ENCODE results near the gene ST7.
A peak's percentile ranks its signal among the peaks of the same experiment; 100 is the strongest.

The ST7 gene

DNA sequence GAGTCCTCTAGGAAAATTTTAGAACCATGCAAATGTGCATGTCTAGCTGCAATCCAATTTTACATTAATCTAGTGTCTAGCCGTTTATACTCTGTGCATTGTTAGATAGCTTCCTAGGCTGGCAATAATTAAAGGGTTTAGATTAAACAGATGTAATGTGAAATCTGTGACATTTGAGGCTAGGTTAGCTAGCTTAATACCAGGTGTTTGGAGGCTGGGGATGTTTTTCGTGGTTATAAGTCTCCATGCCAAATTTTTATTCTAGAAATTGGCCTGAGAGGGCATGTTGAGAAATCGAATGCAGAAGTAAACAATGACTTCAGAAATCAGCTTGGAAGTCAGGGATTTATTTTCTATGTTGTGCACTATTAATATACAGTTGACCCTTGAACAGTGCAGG, 94.2 kb downstream of the ST7 start:
- Histone ChIP-seq H3K27ac (no peak overlapping the region), H3K4me3 (no peak overlapping the region), H3K27me3 (no peaks in the 10 kb centered on the region)

GRCh38 chr7:117048114-117048866, 95.0 kb downstream of the ST7 start:
- Histone ChIP-seq H4K20me1 (no peaks in the 10 kb centered on the region), H3K4me3 (no peak overlapping the region), H3K9me3 (replicated peaks in 1 of 11) (peaks cover 0 to 9% (median 0%) of the 10 kb centered on the region in 11 experiments; a peak in 3 of 22 replicates), H3K27me3 (no peaks in the 10 kb centered on the region), H3K27ac (peak overlapping the region in 1 of 11 experiments; percentile 13; a peak in 1 of 22 replicates), H3K4me2 (peak overlapping the region; percentile 6 to 57 (median 44)), H3K36me3 (no peaks in the 10 kb centered on the region), H3K4me1 (peaks cover 9 to 29% (median 18%) of the 10 kb centered on the region in 10 experiments; a peak in 19 of 20 replicates), H3K9ac (no peak overlapping the region)
- TF ChIP-seq Cebpa-rat (IDR thresholded peaks at IDR 0.05) = no peak

More for the DNA sequence above, 94.2 kb downstream of the ST7 start:
- peaks cover 9 to 33% (median 18%) of the 10 kb centered on the region in 10 experiments; a peak in 19 of 20 replicates for H3K4me1 ChIP-seq
- no peak overlapping the region for H3K9ac ChIP-seq
- H3K9me3 ChIP-seq (replicated peaks in 1 of 11) = peaks cover 0 to 9% (median 0%) of the 10 kb centered on the region in 11 experiments; a peak in 3 of 22 replicates
- H3K4me2 ChIP-seq = peak overlapping the region in 6 of 11 experiments; percentile 28 to 57 (median 48); a peak in 8 of 22 replicates
- H3K36me3 ChIP-seq = no peaks in the 10 kb centered on the region
- H4K20me1 ChIP-seq = no peaks in the 10 kb centered on the region
- no peak for TF ChIP-seq Cebpa-rat (IDR thresholded peaks at IDR 0.05)

DNA sequence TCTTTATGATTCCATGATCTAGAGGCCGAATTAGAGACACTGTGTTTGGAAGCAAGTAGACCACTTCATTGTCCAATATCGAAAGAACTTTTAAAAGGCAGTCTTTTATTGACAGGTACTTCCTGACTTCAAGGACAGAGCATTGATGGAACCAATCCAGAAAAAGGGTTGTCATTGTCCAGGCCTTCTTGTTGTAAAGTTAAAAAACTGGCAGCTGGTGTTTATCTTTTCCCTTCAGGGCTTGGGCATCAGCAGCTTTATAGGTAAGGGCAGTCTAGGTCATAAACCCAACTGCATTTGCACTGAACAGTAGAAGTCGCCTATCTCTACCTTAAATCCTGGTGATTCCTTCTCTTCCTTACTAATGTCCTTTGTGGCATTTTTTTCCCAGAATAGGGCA, 95.6 kb downstream of the ST7 start:
- peaks cover 0 to 9% (median 0%) of the 10 kb centered on the region in 11 experiments; a peak in 3 of 22 replicates for H3K9me3 ChIP-seq (replicated peaks in 1 of 11)
- H3K27me3 ChIP-seq = no peaks in the 10 kb centered on the region
- TF ChIP-seq Cebpa-rat (IDR thresholded peaks at IDR 0.05) = no peak
- no peak overlapping the region for H3K9ac ChIP-seq
- peak overlapping the region in 1 of 11 experiments; percentile 4; a peak in 1 of 22 replicates for H3K27ac ChIP-seq
- H3K4me2 ChIP-seq = peak overlapping the region; percentile 6 to 57 (median 44); a peak in 21 of 22 replicates
- H3K4me1 ChIP-seq = peaks cover 9 to 26% (median 18%) of the 10 kb centered on the region in 10 experiments; a peak in 19 of 20 replicates
- H4K20me1 ChIP-seq = no peaks in the 10 kb centered on the region
- no peaks in the 10 kb centered on the region for H3K36me3 ChIP-seq
- no peak overlapping the region for H3K4me3 ChIP-seq

DNA sequence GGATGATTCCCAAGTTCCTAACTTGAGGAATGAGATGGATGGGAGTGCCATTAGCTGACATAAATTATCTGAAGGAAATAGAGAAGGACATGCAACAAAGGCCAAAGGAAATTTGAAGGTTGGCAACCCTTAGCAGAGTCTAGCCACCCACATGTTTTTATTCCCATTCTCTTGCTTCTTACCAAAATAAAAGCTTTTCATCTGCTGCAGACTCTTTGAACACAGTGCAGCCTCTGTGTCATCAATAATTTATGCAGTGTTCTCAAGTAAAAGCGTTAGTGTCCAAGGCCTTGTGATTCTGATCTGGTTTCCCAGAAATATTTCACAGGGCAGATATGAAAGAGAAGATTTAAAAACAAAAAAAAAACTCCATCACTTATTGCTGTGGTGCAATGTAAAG, 98.5 kb downstream of the ST7 start:
- H3K36me3 ChIP-seq = no peaks in the 10 kb centered on the region
- no peak overlapping the region for H3K27ac ChIP-seq
- peaks cover 9 to 21% (median 18%) of the 10 kb centered on the region in 10 experiments; a peak in 19 of 20 replicates for H3K4me1 ChIP-seq
- peaks cover 0 to 9% (median 0%) of the 10 kb centered on the region in 11 experiments; a peak in 3 of 22 replicates for H3K9me3 ChIP-seq (replicated peaks in 1 of 11)
- no peaks in the 10 kb centered on the region for H4K20me1 ChIP-seq
- no peaks in the 10 kb centered on the region for H3K27me3 ChIP-seq
- H3K4me3 ChIP-seq = no peak overlapping the region
- TF ChIP-seq Cebpa-rat (IDR thresholded peaks at IDR 0.05) = no peak
- no peak overlapping the region for H3K9ac ChIP-seq
- no peak overlapping the region for H3K4me2 ChIP-seq

DNA sequence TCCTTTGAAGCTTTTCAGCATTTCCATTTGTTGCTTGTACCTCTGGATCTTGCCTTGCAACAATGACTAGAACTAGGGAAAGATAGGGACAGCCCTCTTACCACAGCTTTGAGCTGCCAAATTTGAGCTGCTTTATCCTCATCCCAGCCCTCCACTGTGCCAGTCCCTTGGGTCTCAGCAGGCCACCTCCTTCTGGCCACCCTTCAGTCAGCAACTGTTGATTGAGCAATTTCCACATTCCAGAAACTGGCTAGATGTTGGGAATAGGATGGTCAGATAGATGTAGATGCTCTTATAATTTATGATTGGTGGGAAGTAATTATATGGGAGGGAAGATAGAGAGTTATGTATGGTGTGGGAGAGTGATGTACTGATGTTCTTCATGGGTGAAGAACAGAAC, 100.1 kb downstream of the ST7 start:
- H3K4me3 ChIP-seq = no peak overlapping the region
- H3K27me3 ChIP-seq = no peaks in the 10 kb centered on the region
- peaks cover 7 to 9% (median 7%) of the 10 kb centered on the region in 10 experiments; a peak in 19 of 20 replicates for H3K4me1 ChIP-seq
- no peaks in the 10 kb centered on the region for H3K36me3 ChIP-seq
- H4K20me1 ChIP-seq = no peaks in the 10 kb centered on the region
- TF ChIP-seq Cebpa-rat (IDR thresholded peaks at IDR 0.05) = no peak
- peaks cover 0 to 9% (median 0%) of the 10 kb centered on the region in 11 experiments; a peak in 3 of 22 replicates for H3K9me3 ChIP-seq (replicated peaks in 1 of 11)
- H3K4me2 ChIP-seq = no peak overlapping the region
- H3K27ac ChIP-seq = no peak overlapping the region
- no peak overlapping the region for H3K9ac ChIP-seq

DNA sequence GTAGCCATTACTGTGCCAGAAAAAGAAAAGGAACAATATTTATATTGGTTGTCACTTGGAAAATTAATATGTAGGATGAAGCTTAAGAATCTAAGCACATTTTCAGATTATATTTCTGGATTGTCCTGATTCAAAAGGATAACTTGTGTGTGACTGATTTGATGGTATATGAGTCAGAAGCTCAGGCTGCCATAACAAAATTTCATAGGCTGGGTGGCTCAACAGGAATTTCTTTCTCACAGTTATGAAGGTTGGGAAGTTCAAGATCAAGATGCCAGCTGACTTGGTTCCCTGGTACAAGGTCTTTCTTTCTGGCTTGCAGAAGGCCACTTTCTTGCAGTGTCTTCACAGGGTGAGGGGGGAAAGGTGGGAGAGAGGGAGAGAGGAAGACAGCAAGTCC, 108.5 kb downstream of the ST7 start:
- no peak for TF ChIP-seq Cebpa-rat (IDR thresholded peaks at IDR 0.05)
- Histone ChIP-seq H3K9me3 (replicated peaks in 1 of 11) (peaks cover 0 to 5% (median 0%) of the 10 kb centered on the region in 11 experiments; a peak in 1 of 22 replicates), H3K9ac (no peak overlapping the region), H3K27ac (no peak overlapping the region), H3K4me1 (peaks cover 6 to 37% (median 21%) of the 10 kb centered on the region in 10 experiments), H3K36me3 (no peaks in the 10 kb centered on the region), H3K4me3 (no peak overlapping the region), H3K27me3 (no peaks in the 10 kb centered on the region), H4K20me1 (no peaks in the 10 kb centered on the region), H3K4me2 (peak overlapping the region in 1 of 11 experiments; percentile 36; a peak in 1 of 22 replicates)

DNA sequence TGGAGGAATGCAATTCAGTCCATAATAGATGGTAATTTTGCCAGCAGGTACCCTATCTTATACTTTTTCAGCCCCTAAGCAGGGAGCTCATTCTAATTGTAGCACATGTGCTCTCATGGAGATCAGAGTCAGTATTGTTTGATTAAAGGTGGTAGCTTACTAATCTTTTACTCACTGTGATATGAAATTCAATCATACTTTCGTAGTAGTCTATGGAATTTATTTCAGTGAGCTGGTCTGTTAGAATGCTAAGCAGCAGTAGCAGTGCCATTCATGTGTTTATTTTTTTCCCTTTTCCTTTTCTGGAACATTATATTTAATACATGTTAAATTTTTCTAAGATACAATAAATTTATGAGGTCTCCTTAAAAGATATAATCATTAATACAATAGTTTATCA, 109.0 kb downstream of the ST7 start:
- Histone ChIP-seq H3K9me3 (replicated peaks in 1 of 11) (peaks cover 0 to 5% (median 0%) of the 10 kb centered on the region in 11 experiments; a peak in 1 of 22 replicates), H4K20me1 (no peaks in the 10 kb centered on the region), H3K4me2 (no peak overlapping the region), H3K4me3 (no peak overlapping the region), H3K27me3 (no peaks in the 10 kb centered on the region), H3K36me3 (no peaks in the 10 kb centered on the region), H3K27ac (no peak overlapping the region), H3K4me1 (peaks cover 12 to 43% (median 26%) of the 10 kb centered on the region in 10 experiments), H3K9ac (no peak overlapping the region)
- TF ChIP-seq Cebpa-rat (IDR thresholded peaks at IDR 0.05) = no peak

DNA sequence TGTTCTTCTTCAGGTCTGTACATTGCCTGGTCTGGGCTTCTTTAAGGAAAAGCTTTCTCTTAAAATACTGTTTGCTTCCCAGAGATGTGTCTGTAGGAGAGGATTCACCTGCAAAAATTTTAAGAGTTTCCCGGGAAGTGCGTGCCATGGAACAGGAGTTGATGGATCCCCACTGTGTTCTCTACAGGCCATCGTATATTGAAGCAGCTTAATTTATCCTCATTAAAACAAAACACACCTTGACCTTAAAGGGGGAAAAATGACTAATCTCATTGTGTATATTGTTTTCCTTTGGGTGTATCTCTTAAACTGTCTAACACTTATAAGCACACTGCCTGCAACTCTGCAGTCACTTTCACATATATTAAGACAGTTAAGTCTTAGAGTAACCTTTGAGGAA, 111.4 kb downstream of the ST7 start:
- no peak overlapping the region for H3K9ac ChIP-seq
- 0 out of 22 replicates have a peak overlapping the region, but pooled peaks of 1 of the 11 experiments have one; percentile 66 for H3K27ac ChIP-seq
- no peak overlapping the region for H3K4me3 ChIP-seq
- no peak for TF ChIP-seq Cebpa-rat (IDR thresholded peaks at IDR 0.05)
- no peaks in the 10 kb centered on the region; a peak in 1 of 22 replicates for H4K20me1 ChIP-seq
- H3K4me1 ChIP-seq = peaks cover 13 to 67% (median 47%) of the 10 kb centered on the region in 10 experiments
- peak overlapping the region in 1 of 11 experiments; percentile 63; a peak in 2 of 22 replicates for H3K4me2 ChIP-seq
- no peaks in the 10 kb centered on the region for H3K36me3 ChIP-seq
- no peaks in the 10 kb centered on the region for H3K27me3 ChIP-seq
- peaks cover 0 to 5% (median 0%) of the 10 kb centered on the region in 11 experiments; a peak in 1 of 22 replicates for H3K9me3 ChIP-seq (replicated peaks in 1 of 11)

DNA sequence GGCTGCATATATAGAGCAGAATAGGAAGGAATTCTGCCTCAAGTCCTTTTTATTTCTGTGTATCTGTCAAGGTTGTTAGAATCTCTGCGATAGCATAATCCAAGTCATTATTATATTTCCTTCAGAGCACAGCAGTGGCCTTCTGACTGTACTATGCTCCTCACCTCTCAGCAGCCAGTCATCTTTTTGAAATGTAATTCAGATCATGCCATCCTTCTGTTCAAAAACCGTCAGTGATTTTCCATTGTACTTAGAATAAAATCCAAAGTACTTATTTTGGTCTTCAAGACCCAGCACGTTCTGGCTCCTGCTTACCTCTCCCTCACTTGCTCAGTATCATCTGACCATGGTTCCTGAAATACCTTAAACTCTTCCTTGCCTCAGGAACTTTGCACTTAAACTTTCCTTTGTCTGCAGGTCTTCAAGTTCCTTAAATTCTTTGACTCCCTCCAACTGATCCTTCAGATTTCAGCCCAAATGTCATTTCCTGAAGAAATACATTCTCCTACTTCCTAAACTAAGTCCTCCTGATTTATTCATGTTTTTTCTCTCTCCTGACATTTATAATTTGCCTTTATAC, 112.4 kb downstream of the ST7 start:
- no peaks in the 10 kb centered on the region for H3K27me3 ChIP-seq
- H3K4me1 ChIP-seq = peaks cover 13 to 71% (median 48%) of the 10 kb centered on the region in 10 experiments
- H3K9me3 ChIP-seq (replicated peaks in 1 of 11) = peaks cover 0 to 12% (median 0%) of the 10 kb centered on the region in 11 experiments; a peak in 4 of 22 replicates
- H3K9ac ChIP-seq = no peak overlapping the region
- H3K4me3 ChIP-seq = no peak overlapping the region
- TF ChIP-seq Cebpa-rat (IDR thresholded peaks at IDR 0.05) = no peak
- H3K4me2 ChIP-seq = peak overlapping the region in 8 of 11 experiments; percentile 46 to 80 (median 62); a peak in 14 of 22 replicates
- no peaks in the 10 kb centered on the region for H3K36me3 ChIP-seq
- no peaks in the 10 kb centered on the region; a peak in 1 of 22 replicates for H4K20me1 ChIP-seq
- H3K27ac ChIP-seq = peak overlapping the region in 9 of 11 experiments; percentile 1 to 76 (median 59); a peak in 14 of 22 replicates
